ENCODE results near the gene RNASE12.

- no peak for TF ChIP-seq POLR2A (IDR thresholded peaks at IDR 0.05; ENCODE audit: low read depth, low read length)
- TF ChIP-seq POLR2AphosphoS5 (IDR thresholded peaks at IDR 0.05; ENCODE audit: low read depth, low read length) = no peak
- no peak for TF ChIP-seq SPI1 (IDR thresholded peaks at IDR 0.05; ENCODE audit: low read depth, low read length)
Observed at GRCh38 chr14:20607617-20608016, 16.4 kb upstream of the RNASE12 start.
